ENCODE results near the gene ASAP3.

GRCh38 chr1:23517581-23517980 is 33.6 kb upstream of the ASAP3 start:
- TF ChIP-seq, protein P1, sequence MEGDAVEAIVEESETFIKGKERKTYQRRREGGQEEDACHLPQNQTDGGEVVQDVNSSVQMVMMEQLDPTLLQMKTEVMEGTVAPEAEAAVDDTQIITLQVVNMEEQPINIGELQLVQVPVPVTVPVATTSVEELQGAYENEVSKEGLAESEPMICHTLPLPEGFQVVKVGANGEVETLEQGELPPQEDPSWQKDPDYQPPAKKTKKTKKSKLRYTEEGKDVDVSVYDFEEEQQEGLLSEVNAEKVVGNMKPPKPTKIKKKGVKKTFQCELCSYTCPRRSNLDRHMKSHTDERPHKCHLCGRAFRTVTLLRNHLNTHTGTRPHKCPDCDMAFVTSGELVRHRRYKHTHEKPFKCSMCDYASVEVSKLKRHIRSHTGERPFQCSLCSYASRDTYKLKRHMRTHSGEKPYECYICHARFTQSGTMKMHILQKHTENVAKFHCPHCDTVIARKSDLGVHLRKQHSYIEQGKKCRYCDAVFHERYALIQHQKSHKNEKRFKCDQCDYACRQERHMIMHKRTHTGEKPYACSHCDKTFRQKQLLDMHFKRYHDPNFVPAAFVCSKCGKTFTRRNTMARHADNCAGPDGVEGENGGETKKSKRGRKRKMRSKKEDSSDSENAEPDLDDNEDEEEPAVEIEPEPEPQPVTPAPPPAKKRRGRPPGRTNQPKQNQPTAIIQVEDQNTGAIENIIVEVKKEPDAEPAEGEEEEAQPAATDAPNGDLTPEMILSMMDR (conservative IDR thresholded peaks at IDR 0.05) = no peak
- no peak for TF ChIP-seq ZFX (IDR thresholded peaks at IDR 0.05)
